Thyroid gland (tissue), 4 donors: ENCODE measurements around the gene NRG3. TPM values are rescaled to one million over a fixed set of nuclear protein-coding genes. Genes with fewer than 3 reads are reported as not detected.

Source experiments
- DNase-seq, 2 donors: peaks; one replicate each; pipeline ENCODE4 v3.0.0-alpha.2; 2019
- H3K27ac ChIP-seq, 3 donors: fragments of 200-600 bp; sonication (generic); 1 replicate in 2 of 3; 2 replicates in 1 of 3; pipeline ENCODE4 v1.5.1; 2016 to 2019; ENCODE audit warnings: mild to moderate bottlenecking in 1 of 3, moderate library complexity in 1 of 3
- H3K27me3 ChIP-seq: fragments of 200-600 bp; sonication (generic); one replicate; pipeline ENCODE4 v1.5.1; 2019
- H3K36me3 ChIP-seq, 2 donors: fragments of 200-600 bp; sonication (generic); one replicate each; pipeline ENCODE4 v1.5.1; 2016 to 2019
- H3K4me1 ChIP-seq, 2 donors: fragments of 200-600 bp; sonication (generic); one replicate each; pipeline ENCODE4 v1.5.1; 2017 to 2019
- H3K4me3 ChIP-seq, 3 donors: fragments of 200-600 bp; sonication (generic); replicated peaks in 1 of 3; 1 replicate in 2 of 3; 2 replicates in 1 of 3; pipeline ENCODE4 v1.5.1; 2016; ENCODE audit warnings: mild to moderate bottlenecking in 1 of 3
- H3K9me3 ChIP-seq: fragments of 200-600 bp; sonication (generic); one replicate; pipeline ENCODE4 v1.5.1; 2017
- CTCF ChIP-seq, 6 experiments: fragments of 200-600 bp in 3 of 6; fragments of 450-650 bp in 3 of 6; sonication (generic) in 3 of 6; IDR thresholded peaks; one replicate each; pipeline ENCODE4 v1.5.1; 2016 to 2019; ENCODE audit warnings: antibody characterized with exemption in 6 of 6, mild to moderate bottlenecking in 2 of 6, inconsistent platforms in 1 of 6, moderate library complexity in 1 of 6
- POLR2A ChIP-seq, 2 donors: fragments of 450-650 bp; IDR thresholded peaks; one replicate each; pipeline ENCODE4 v1.6.1; 2017; ENCODE audit warnings: antibody characterized with exemption in 2 of 2, mild to moderate bottlenecking in 2 of 2, moderate library complexity in 1 of 2
- WGBS, 2 donors: methylation state at CpG; one replicate each; pipeline ENCODE4 v1.1.5; 2017; 5-methylcytosine and 5-hydroxymethylcytosine counted together
- intact Hi-C: fragments of 100-400 bp; cut with DNase I; formaldehyde crosslinking; loops from one replicate; pipeline ENCODE4 v1.15.1; 2023
- total RNA-seq, 4 donors: library from RNA; depleted of rRNA; stranded (reverse); fragments of >200 nt; gene quantifications; one replicate each; pipeline ENCODE4 v1.2.3, GENCODE V29; 2016

The NRG3 gene
- total RNA-seq, 4 donors from 2014 or later = 0.67 to 1.8 (median 1.3) TPM

- no peaks in the 10 kb centered on the region for H3K9me3 ChIP-seq
- no peak for TF ChIP-seq POLR2A (IDR thresholded peaks at IDR 0.05)
- TF ChIP-seq CTCF (IDR thresholded peaks at IDR 0.05) = no peak
- H3K4me3 ChIP-seq = no peak overlapping the region
- no peak overlapping the region for H3K27ac ChIP-seq
- no peaks in the 10 kb centered on the region for H3K27me3 ChIP-seq
- intact Hi-C loops = no loop called here
- H3K4me1 ChIP-seq = no peaks in the 10 kb centered on the region
- WGBS, 2 donors = 86 to 92% methylated on average over 5 of the region's 5 CpGs
- no peaks in the 10 kb centered on the region for H3K36me3 ChIP-seq
- no peak for DNase-seq
These were observed 1015.6 kb downstream of the NRG3 start for GRCh38 chr10:82890573-82890972.

GRCh38 chr10:82908096-82908495 lies 1033.1 kb downstream of the NRG3 start:
- H3K4me1 ChIP-seq = no peaks in the 10 kb centered on the region
- intact Hi-C loops = no loop called here
- H3K36me3 ChIP-seq = no peaks in the 10 kb centered on the region
- H3K27me3 ChIP-seq = no peaks in the 10 kb centered on the region
- no peak overlapping the region for H3K27ac ChIP-seq
- DNase-seq = no peak
- H3K4me3 ChIP-seq = no peak overlapping the region
- H3K9me3 ChIP-seq = no peaks in the 10 kb centered on the region
- TF ChIP-seq POLR2A (IDR thresholded peaks at IDR 0.05) = no peak
- TF ChIP-seq CTCF (IDR thresholded peaks at IDR 0.05) = no peak
- 88 to 89% methylated on average over 1 of the region's 1 CpG for WGBS, 2 donors

- no peak overlapping the region for H3K4me3 ChIP-seq
- intact Hi-C loops = no loop called here
These were observed 1033.8 kb downstream of the NRG3 start for GRCh38 chr10:82908751-82909150.

GRCh38 chr10:82910301-82910700 lies 1035.3 kb downstream of the NRG3 start:
- Histone ChIP-seq H3K36me3 (no peaks in the 10 kb centered on the region), H3K27ac (no peak overlapping the region), H3K4me3 (no peak overlapping the region), H3K9me3 (no peaks in the 10 kb centered on the region), H3K27me3 (no peaks in the 10 kb centered on the region), H3K4me1 (no peaks in the 10 kb centered on the region)
- TF ChIP-seq POLR2A (IDR thresholded peaks at IDR 0.05) (no peak), CTCF (IDR thresholded peaks at IDR 0.05) (no peak)
- 81 to 85% methylated on average over 3 of the region's 3 CpGs for WGBS, 2 donors
- no peak for DNase-seq
- intact Hi-C loops = no loop called here

More at GRCh38 chr10:82908751-82909150, 1033.8 kb downstream of the NRG3 start:
- DNase-seq = no peak
- Histone ChIP-seq H3K27ac (no peak overlapping the region), H3K27me3 (no peaks in the 10 kb centered on the region), H3K36me3 (no peaks in the 10 kb centered on the region), H3K4me1 (no peaks in the 10 kb centered on the region), H3K9me3 (no peaks in the 10 kb centered on the region)
- TF ChIP-seq POLR2A (IDR thresholded peaks at IDR 0.05) (no peak), CTCF (IDR thresholded peaks at IDR 0.05) (no peak)
- WGBS, 2 donors = 79 to 82% methylated on average over 6 of the region's 6 CpGs

- Histone ChIP-seq H3K36me3 (no peaks in the 10 kb centered on the region), H3K9me3 (no peaks in the 10 kb centered on the region), H3K4me1 (no peaks in the 10 kb centered on the region), H3K4me3 (no peak overlapping the region), H3K27ac (no peak overlapping the region), H3K27me3 (no peaks in the 10 kb centered on the region)
- DNase-seq = no peak
- intact Hi-C loops = no loop called here
- TF ChIP-seq POLR2A (IDR thresholded peaks at IDR 0.05) (no peak), CTCF (IDR thresholded peaks at IDR 0.05) (no peak)
These were observed 1039.7 kb downstream of the NRG3 start for GRCh38 chr10:82914655-82915136.
